Spleen (tissue), 11 donors: ENCODE measurements around the gene CFAP157. TPM values are rescaled to one million over a fixed set of nuclear protein-coding genes. Genes with fewer than 3 reads are reported as not detected.
A peak's percentile ranks its signal among the peaks of the same experiment; 100 is the strongest.

Source experiments
- DNase-seq: peaks from one replicate; pipeline ENCODE4 v3.0.0-alpha.2; 2020
- H3K27ac ChIP-seq, 8 donors: fragments of 200-600 bp; sonication (generic) in 7 of 8; 1 replicate in 4 of 8; 2 replicates in 4 of 8; pipeline versions ENCODE4 v1.5.0 to v1.8.0; 2016 to 2021; ENCODE audit warnings: inconsistent platforms in 4 of 8, mild to moderate bottlenecking in 4 of 8, moderate library complexity in 1 of 8
- H3K27me3 ChIP-seq, 7 donors: fragments of 200-600 bp; sonication (generic) in 6 of 7; replicated peaks in 1 of 7; 1 replicate in 4 of 7; 2 replicates in 3 of 7; pipeline versions ENCODE4 v1.5.0 to v1.8.0; 2016 to 2021; ENCODE audit warnings: inconsistent platforms in 3 of 7, mild to moderate bottlenecking in 1 of 7
- H3K36me3 ChIP-seq, 6 donors: fragments of 200-600 bp; sonication (generic) in 5 of 6; 1 replicate in 4 of 6; 2 replicates in 2 of 6; pipeline versions ENCODE4 v1.5.0 to v1.8.0; 2016 to 2021; ENCODE audit warnings: inconsistent platforms in 2 of 6
- H3K4me1 ChIP-seq, 6 donors: fragments of 200-600 bp; sonication (generic) in 5 of 6; 1 replicate in 3 of 6; 2 replicates in 3 of 6; pipeline versions ENCODE4 v1.5.0 to v1.8.0; 2016 to 2021; ENCODE audit warnings: inconsistent platforms in 3 of 6
- H3K4me3 ChIP-seq, 8 donors: fragments of 200-600 bp; sonication (generic) in 7 of 8; 1 replicate in 4 of 8; 2 replicates in 4 of 8; pipeline versions ENCODE4 v1.5.0 to v1.8.0; 2016 to 2021; ENCODE audit warnings: inconsistent platforms in 4 of 8, mild to moderate bottlenecking in 4 of 8, moderate library complexity in 2 of 8
- H3K9me3 ChIP-seq, 8 donors: fragments of 200-600 bp; sonication (generic) in 7 of 8; 1 replicate in 4 of 8; 2 replicates in 4 of 8; pipeline versions ENCODE4 v1.5.0 to v1.8.0; 2016 to 2021; ENCODE audit warnings: inconsistent platforms in 4 of 8
- POLR2A ChIP-seq, 3 donors: fragments of 450-650 bp; IDR thresholded peaks; one replicate each; pipeline ENCODE4 v1.5.1; 2017; ENCODE audit warnings: antibody characterized with exemption in 3 of 3, mild to moderate bottlenecking in 1 of 3
- POLR2AphosphoS5 ChIP-seq, 3 donors: sonication (generic); formaldehyde crosslinking; IDR thresholded peaks; one replicate each; pipeline ENCODE4 v1.5.1; 2017; ENCODE audit warnings: antibody characterized with exemption in 3 of 3
- WGBS, 5 donors: extraction: QIAGEN DNeasy Blood & Tissue Kit in 3 of 5; methylation state at CpG; one replicate each; pipeline versions ENCODE4 v1.1.5 to v1.1.7; 2013 to 2018; 5-methylcytosine and 5-hydroxymethylcytosine counted together
- intact Hi-C: fragments of 100-400 bp; cut with DNase I; formaldehyde crosslinking; loops from one replicate; pipeline ENCODE4 v1.15.0; 2023; ENCODE audit warnings: low total_unique reads
- polyA plus RNA-seq, 3 donors: library from polyadenylated mRNA; stranded (reverse); fragments of 200-250 nt; gene quantifications; one replicate each; pipeline ENCODE4 v1.2.1, GENCODE V29; 2013
- total RNA-seq, 7 donors: library from RNA; depleted of rRNA in 3 of 7; stranded (reverse); fragments of >200 nt in 3 of 7; fragmentation: NEBNext Ultra II Directional in 4 of 7; extraction: Animal tissue kit (Norgen Biotek cat#: 25700) in 4 of 7; gene quantifications; one replicate each; pipeline versions ENCODE4 v1.1.0 to v1.2.1, GENCODE V29; 2016 to 2021
- TF ChIP-seq, protein P1 (sequence below), 11 experiments: fragments of 200-600 bp in 7 of 11; fragments of 450-650 bp in 4 of 11; sonication (generic) in 4 of 11; IDR thresholded peaks in 8 of 11; conservative IDR thresholded peaks in 3 of 11; 1 replicate in 7 of 11; 2 replicates in 4 of 11; pipeline versions ENCODE4 v1.4.0 to v1.8.0; 2016 to 2021; ENCODE audit warnings: antibody characterized with exemption in 11 of 11, inconsistent platforms in 4 of 11, mild to moderate bottlenecking in 1 of 11
- donor health status: healthy with polysubstance abuse.
- donor health status: DM: no; HTN: no; CAD: no; lungs with moderate emphysema.
- donor health status: DM: no; HTN: no; CAD: no.
- donor health status: Bipolar disorder and iron deficiency.
- donor health status: healthy.
- donor health status: DM: no; HTN: no; CAD: no.
- donor health status: DM: yes; HTN: yes; CAD: no.

Gene CFAP157
- total and polyA plus RNA-seq, 10 donors, result 0.09 to 0.21 (median 0.13) TPM; not detected in 3

GRCh38 chr9:127680846-127681245, 25.9 kb upstream of the CFAP157 start:
- 83 to 96% (median 86%) methylated on average over 9 of the region's 9 CpGs for WGBS, 5 donors
- no peaks in the 10 kb centered on the region for H3K27me3 ChIP-seq
- no peak overlapping the region for H3K27ac ChIP-seq
- H3K4me3 ChIP-seq, result no peak overlapping the region
- no peaks in the 10 kb centered on the region for H3K9me3 ChIP-seq
- TF ChIP-seq POLR2A (IDR thresholded peaks at IDR 0.05) (no peak), POLR2AphosphoS5 (IDR thresholded peaks at IDR 0.05) (no peak)
- TF ChIP-seq, protein P1, sequence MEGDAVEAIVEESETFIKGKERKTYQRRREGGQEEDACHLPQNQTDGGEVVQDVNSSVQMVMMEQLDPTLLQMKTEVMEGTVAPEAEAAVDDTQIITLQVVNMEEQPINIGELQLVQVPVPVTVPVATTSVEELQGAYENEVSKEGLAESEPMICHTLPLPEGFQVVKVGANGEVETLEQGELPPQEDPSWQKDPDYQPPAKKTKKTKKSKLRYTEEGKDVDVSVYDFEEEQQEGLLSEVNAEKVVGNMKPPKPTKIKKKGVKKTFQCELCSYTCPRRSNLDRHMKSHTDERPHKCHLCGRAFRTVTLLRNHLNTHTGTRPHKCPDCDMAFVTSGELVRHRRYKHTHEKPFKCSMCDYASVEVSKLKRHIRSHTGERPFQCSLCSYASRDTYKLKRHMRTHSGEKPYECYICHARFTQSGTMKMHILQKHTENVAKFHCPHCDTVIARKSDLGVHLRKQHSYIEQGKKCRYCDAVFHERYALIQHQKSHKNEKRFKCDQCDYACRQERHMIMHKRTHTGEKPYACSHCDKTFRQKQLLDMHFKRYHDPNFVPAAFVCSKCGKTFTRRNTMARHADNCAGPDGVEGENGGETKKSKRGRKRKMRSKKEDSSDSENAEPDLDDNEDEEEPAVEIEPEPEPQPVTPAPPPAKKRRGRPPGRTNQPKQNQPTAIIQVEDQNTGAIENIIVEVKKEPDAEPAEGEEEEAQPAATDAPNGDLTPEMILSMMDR (IDR thresholded peaks at IDR 0.05 in 8 of 11, conservative IDR thresholded peaks at IDR 0.05 in 3 of 11), result no peak
- DNase-seq, result no peak
- H3K4me1 ChIP-seq, result peaks cover 0 to 22% (median 10%) of the 10 kb centered on the region in 6 donors
- intact Hi-C loops, result no loop called here
- peaks cover 0 to 85% (median 20%) of the 10 kb centered on the region in 6 donors for H3K36me3 ChIP-seq

- Histone ChIP-seq H3K36me3 (peaks cover 0 to 78% (median 17%) of the 10 kb centered on the region in 6 donors), H3K9me3 (no peaks in the 10 kb centered on the region), H3K4me3 (no peak overlapping the region), H3K27me3 (no peaks in the 10 kb centered on the region), H3K27ac (peak overlapping the region in 5 of 8 donors; percentile 13 to 46 (median 39)), H3K4me1 (peaks cover 0 to 22% (median 10%) of the 10 kb centered on the region in 6 donors)
- DNase-seq, result no peak
- 84 to 89% (median 86%) methylated on average over 23 of the region's 23 CpGs for WGBS, 5 donors
- TF ChIP-seq, protein P1 (IDR thresholded peaks at IDR 0.05 in 8 of 11, conservative IDR thresholded peaks at IDR 0.05 in 3 of 11), result no peak
- TF ChIP-seq POLR2A (IDR thresholded peaks at IDR 0.05), result no peak
- TF ChIP-seq POLR2AphosphoS5 (IDR thresholded peaks at IDR 0.05), result peak; percentile 54 to 67 (median 58)
- intact Hi-C loops, result no loop called here
These were observed 24.2 kb upstream of the CFAP157 start for GRCh38 chr9:127682351-127683136.

DNA sequence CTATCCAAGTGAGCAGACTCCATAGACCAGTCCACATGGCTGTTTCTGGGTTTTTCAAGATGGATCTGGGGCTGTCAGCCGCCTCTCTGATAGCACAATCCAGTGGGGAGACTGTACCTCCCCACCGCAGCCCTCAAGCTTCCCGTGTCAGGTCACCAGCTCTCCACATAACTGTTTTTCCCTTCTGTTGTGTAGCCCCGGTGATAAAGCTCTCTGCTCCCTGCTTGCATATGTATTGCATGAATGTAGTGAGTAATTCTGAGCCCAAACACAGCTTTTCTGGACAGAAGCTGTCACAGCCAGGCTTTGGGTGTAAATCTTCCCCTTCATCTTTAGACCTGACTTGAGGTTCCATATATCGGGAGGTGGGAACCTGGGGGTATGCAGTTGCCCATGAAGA, 23.1 kb upstream of the CFAP157 start:
- Histone ChIP-seq H3K4me3 (no peak overlapping the region), H3K4me1 (peaks cover 0 to 22% (median 10%) of the 10 kb centered on the region in 6 donors), H3K36me3 (peaks cover 0 to 67% (median 14%) of the 10 kb centered on the region in 6 donors), H3K9me3 (no peaks in the 10 kb centered on the region), H3K27me3 (no peaks in the 10 kb centered on the region), H3K27ac (no peak overlapping the region)
- intact Hi-C loops, result no loop called here
- TF ChIP-seq, protein P1 (IDR thresholded peaks at IDR 0.05 in 8 of 11, conservative IDR thresholded peaks at IDR 0.05 in 3 of 11), result no peak
- TF ChIP-seq POLR2AphosphoS5 (IDR thresholded peaks at IDR 0.05) (no peak), POLR2A (IDR thresholded peaks at IDR 0.05) (no peak)
- WGBS, 5 donors, result 90 to 95% (median 92%) methylated on average over 5 of the region's 5 CpGs
- no peak for DNase-seq

- no peaks in the 10 kb centered on the region for H3K27me3 ChIP-seq
- peaks cover 0 to 68% (median 12%) of the 10 kb centered on the region in 6 donors for H3K36me3 ChIP-seq
- no peak for DNase-seq
- no peaks in the 10 kb centered on the region for H3K9me3 ChIP-seq
- WGBS, 5 donors, result 91 to 93% (median 92%) methylated on average over 4 of the region's 4 CpGs
- peaks cover 0 to 22% (median 10%) of the 10 kb centered on the region in 6 donors for H3K4me1 ChIP-seq
- intact Hi-C loops, result no loop called here
- H3K27ac ChIP-seq, result no peak overlapping the region
- TF ChIP-seq POLR2A (IDR thresholded peaks at IDR 0.05), result no peak
- TF ChIP-seq POLR2AphosphoS5 (IDR thresholded peaks at IDR 0.05), result no peak
- TF ChIP-seq, protein P1 (IDR thresholded peaks at IDR 0.05 in 8 of 11, conservative IDR thresholded peaks at IDR 0.05 in 3 of 11), result no peak
- H3K4me3 ChIP-seq, result no peak overlapping the region
These were observed 22.2 kb upstream of the CFAP157 start for GRCh38 chr9:127684576-127684975.
